ENCODE results near the gene TM4SF4. TPM values are rescaled to one million over a fixed set of nuclear protein-coding genes. Genes with fewer than 3 reads are reported as not detected.

The TM4SF4 gene
- total RNA-seq, 1 experiment from 2014 or later = 1.4 TPM

GRCh38 chr3:149480326-149481017 lies 6.0 kb downstream of the TM4SF4 start:
- H3K27me3 Mint-ChIP-seq (ENCODE audit: low read depth) = no peaks in the 10 kb centered on the region
- ChIA-PET POLR2A (no interaction called here), CTCF (interaction anchor here (0.6 to 2.6 kb wide), 15 partner anchors 8 to 530 kb away, joined by 3 to 21 read pairs (median 4); no protein-coding TSS in a partner anchor)
- no peak for TF ChIP-seq PRRX2 (CRISPR knock-in tag; IDR thresholded peaks at IDR 0.05)
- no peak for TF ChIP-seq ARID4B (CRISPR knock-in tag; IDR thresholded peaks at IDR 0.05; ENCODE audit: borderline replicate concordance)
- 0 out of 2 replicates have a peak, but pooled peaks have one; percentile 25 for TF ChIP-seq MAX (CRISPR knock-in tag; IDR thresholded peaks at IDR 0.05)
- TF ChIP-seq, protein P1, sequence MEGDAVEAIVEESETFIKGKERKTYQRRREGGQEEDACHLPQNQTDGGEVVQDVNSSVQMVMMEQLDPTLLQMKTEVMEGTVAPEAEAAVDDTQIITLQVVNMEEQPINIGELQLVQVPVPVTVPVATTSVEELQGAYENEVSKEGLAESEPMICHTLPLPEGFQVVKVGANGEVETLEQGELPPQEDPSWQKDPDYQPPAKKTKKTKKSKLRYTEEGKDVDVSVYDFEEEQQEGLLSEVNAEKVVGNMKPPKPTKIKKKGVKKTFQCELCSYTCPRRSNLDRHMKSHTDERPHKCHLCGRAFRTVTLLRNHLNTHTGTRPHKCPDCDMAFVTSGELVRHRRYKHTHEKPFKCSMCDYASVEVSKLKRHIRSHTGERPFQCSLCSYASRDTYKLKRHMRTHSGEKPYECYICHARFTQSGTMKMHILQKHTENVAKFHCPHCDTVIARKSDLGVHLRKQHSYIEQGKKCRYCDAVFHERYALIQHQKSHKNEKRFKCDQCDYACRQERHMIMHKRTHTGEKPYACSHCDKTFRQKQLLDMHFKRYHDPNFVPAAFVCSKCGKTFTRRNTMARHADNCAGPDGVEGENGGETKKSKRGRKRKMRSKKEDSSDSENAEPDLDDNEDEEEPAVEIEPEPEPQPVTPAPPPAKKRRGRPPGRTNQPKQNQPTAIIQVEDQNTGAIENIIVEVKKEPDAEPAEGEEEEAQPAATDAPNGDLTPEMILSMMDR (IDR thresholded peaks at IDR 0.05) = peak; percentile 66
- TF ChIP-seq GABPB1 (CRISPR knock-in tag; IDR thresholded peaks at IDR 0.05) = peak; percentile 29; the same call in 1 of the 2 replicates
- ATAC-seq = peak; percentile 99
- H3K36me3 Mint-ChIP-seq = no peaks in the 10 kb centered on the region
- H3K9me3 Mint-ChIP-seq = no peaks in the 10 kb centered on the region
- no peak overlapping the region for H3K27ac Mint-ChIP-seq
- no peak overlapping the region for H3K4me3 Mint-ChIP-seq
- peak; percentile 91 for DNase-seq (ENCODE audit: low spot score)
- peaks cover 8% of the 10 kb centered on the region for H3K4me1 Mint-ChIP-seq

DNA sequence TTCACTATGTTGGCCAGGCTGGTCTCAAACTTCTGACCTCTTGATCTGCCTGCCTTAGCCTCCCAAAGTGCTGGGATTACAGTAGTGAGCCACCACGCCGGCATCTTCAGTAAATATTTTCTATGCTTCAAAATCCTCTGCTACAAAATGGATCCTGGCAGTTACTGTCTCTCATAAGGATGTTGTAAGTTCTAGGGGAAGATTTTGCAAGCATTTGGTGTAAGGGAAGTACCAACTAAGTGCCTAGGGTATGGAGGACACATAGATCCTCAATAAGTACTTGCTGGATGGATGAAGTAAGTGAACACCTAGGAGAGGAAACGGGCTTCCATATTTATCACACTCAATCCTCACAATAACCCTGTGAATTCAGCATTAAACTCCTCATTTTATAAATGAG lies 6.6 kb downstream of the TM4SF4 start:
- ATAC-seq (no peak), DNase-seq (ENCODE audit: low spot score) (no peak)
- H3K9me3 Mint-ChIP-seq = no peaks in the 10 kb centered on the region
- no peaks in the 10 kb centered on the region for H3K36me3 Mint-ChIP-seq
- peaks cover 8% of the 10 kb centered on the region for H3K4me1 Mint-ChIP-seq
- no peak overlapping the region for H3K27ac Mint-ChIP-seq
- no peak overlapping the region for H3K4me3 Mint-ChIP-seq
- ChIA-PET POLR2A (no interaction called here), CTCF (interaction anchor here (0.6 to 2.6 kb wide), 5 partner anchors 87 to 526 kb away, joined by 3 to 21 read pairs (median 4); no protein-coding TSS in a partner anchor)
- H3K27me3 Mint-ChIP-seq (ENCODE audit: low read depth) = no peaks in the 10 kb centered on the region
- TF ChIP-seq ERG (CRISPR knock-in tag; IDR thresholded peaks at IDR 0.05) (no peak), ZMAT4 (CRISPR knock-in tag; IDR thresholded peaks at IDR 0.05) (no peak), ZNF512 (CRISPR knock-in tag; IDR thresholded peaks at IDR 0.05; ENCODE audit: borderline replicate concordance) (no peak), HMGXB4 (CRISPR knock-in tag; IDR thresholded peaks at IDR 0.05) (no peak), ZNF121 (CRISPR knock-in tag; IDR thresholded peaks at IDR 0.05) (no peak), ZNF281 (CRISPR knock-in tag; IDR thresholded peaks at IDR 0.05) (no peak), NFE2L1 (CRISPR knock-in tag; IDR thresholded peaks at IDR 0.05) (no peak)
- TF ChIP-seq, protein P2, sequence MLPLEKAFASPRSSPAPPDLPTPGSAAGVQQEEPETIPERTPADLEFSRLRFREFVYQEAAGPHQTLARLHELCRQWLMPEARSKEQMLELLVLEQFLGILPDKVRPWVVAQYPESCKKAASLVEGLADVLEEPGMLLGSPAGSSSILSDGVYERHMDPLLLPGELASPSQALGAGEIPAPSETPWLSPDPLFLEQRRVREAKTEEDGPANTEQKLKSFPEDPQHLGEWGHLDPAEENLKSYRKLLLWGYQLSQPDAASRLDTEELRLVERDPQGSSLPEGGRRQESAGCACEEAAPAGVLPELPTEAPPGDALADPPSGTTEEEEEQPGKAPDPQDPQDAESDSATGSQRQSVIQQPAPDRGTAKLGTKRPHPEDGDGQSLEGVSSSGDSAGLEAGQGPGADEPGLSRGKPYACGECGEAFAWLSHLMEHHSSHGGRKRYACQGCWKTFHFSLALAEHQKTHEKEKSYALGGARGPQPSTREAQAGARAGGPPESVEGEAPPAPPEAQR (CRISPR knock-in tag; IDR thresholded peaks at IDR 0.05) = no peak
- TF ChIP-seq, protein P3, sequence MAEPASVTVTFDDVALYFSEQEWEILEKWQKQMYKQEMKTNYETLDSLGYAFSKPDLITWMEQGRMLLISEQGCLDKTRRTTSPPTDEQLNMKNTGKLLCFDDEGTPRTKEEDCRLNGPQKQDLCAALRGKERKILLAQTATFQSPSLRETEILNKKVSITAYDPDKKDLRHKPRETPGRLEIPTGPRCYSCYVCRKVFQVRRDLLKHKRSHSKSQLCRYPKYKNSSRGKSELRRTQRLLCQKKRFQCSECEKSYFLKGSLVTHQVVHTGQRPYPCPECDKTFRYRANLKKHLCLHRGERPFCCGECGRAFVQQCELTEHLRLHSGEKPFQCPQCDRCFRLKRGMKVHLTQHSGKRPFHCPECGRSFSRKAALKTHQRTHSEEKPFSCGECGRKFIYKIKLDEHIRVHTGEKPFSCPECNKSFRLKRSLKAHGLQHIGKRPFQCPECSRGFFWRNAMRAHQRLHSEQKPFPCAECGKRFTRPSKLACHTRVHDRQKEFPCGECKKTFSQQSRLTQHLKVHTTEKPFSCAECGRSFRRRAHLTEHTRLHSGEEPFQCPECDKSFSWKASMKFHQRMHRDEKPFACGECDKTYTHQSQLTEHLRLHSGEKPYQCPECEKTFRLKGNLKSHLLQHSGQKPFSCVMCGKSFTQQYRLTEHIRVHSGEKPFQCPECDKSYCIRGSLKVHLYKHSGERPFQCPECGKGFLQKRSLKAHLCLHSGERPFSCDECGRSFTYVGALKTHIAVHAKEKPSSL (CRISPR knock-in tag; conservative IDR thresholded peaks at IDR 0.05) = no peak
